H9 (cell line): ENCODE data around the gene NT5C2. TPM values are rescaled to one million over a fixed set of nuclear protein-coding genes. Genes with fewer than 3 reads are reported as not detected.
"Not testable (repeated sequence)": the region's sequence is repeated elsewhere in the genome, so short reads cannot be mapped to it uniquely, and the experiment has no call there.

Experiments used
- DNase-seq: peaks from one replicate; pipeline ENCODE4 v3.0.0-alpha.2; 2017
- H2AFZ ChIP-seq: one replicate; pipeline ENCODE4 v1.6.1; 2013; ENCODE audit warnings: mild to moderate bottlenecking, low read length, control low read depth, moderate library complexity
- H2AK5ac ChIP-seq: 2 replicates; pipeline ENCODE4 v1.6.1; 2013; ENCODE audit warnings: low read length, control low read depth, mixed read lengths; ENCODE audit not compliant: insufficient read length
- H2BK120ac ChIP-seq: one replicate; pipeline ENCODE4 v1.6.1; 2013; ENCODE audit warnings: low read depth, mild to moderate bottlenecking, low read length, control low read depth, inconsistent platforms; ENCODE audit not compliant: poor library complexity, severe bottlenecking
- H2BK12ac ChIP-seq: 2 replicates; pipeline ENCODE4 v1.6.1; 2013; ENCODE audit warnings: low read length, control low read depth, mixed read lengths, low read depth; ENCODE audit not compliant: insufficient read length
- H2BK15ac ChIP-seq: 2 replicates; pipeline ENCODE4 v1.6.1; 2013; ENCODE audit warnings: low read depth, low read length, control low read depth
- H2BK20ac ChIP-seq: one replicate; pipeline ENCODE4 v1.6.1; 2013; ENCODE audit warnings: low read depth, mild to moderate bottlenecking, low read length, control low read depth, inconsistent platforms; ENCODE audit not compliant: poor library complexity, severe bottlenecking
- H2BK5ac ChIP-seq: 2 replicates; pipeline ENCODE4 v1.6.1; 2013; ENCODE audit warnings: low read length, control low read depth, mixed read lengths; ENCODE audit not compliant: insufficient read length
- H3K14ac ChIP-seq: 2 replicates; pipeline ENCODE4 v1.6.1; 2013; ENCODE audit warnings: low read length, control low read depth; ENCODE audit not compliant: insufficient read depth
- H3K18ac ChIP-seq: 2 replicates; pipeline ENCODE4 v1.6.1; 2013; ENCODE audit warnings: low read depth, mild to moderate bottlenecking, mixed read lengths, low read length, control low read depth; ENCODE audit not compliant: insufficient read length
- H3K23ac ChIP-seq: 2 replicates; pipeline ENCODE4 v1.6.1; 2013; ENCODE audit warnings: low read length, control low read depth, mixed read lengths, low read depth; ENCODE audit not compliant: insufficient read length
- H3K23me2 ChIP-seq: 2 replicates; pipeline ENCODE4 v1.6.1; 2013; ENCODE audit warnings: low read depth, mild to moderate bottlenecking, mixed read lengths, low read length, control low read depth; ENCODE audit not compliant: insufficient read length, poor library complexity, severe bottlenecking
- H3K27ac ChIP-seq: 2 replicates; pipeline ENCODE4 v1.5.1; 2013; ENCODE audit warnings: low read length, control low read depth, mixed read lengths, low read depth; ENCODE audit not compliant: insufficient read length
- H3K27me3 ChIP-seq: 2 replicates; pipeline ENCODE4 v1.6.1; 2013; ENCODE audit warnings: low read length, control low read depth, inconsistent platforms; ENCODE audit not compliant: insufficient read depth
- H3K4ac ChIP-seq: 2 replicates; pipeline ENCODE4 v1.6.1; 2013; ENCODE audit warnings: low read depth, mild to moderate bottlenecking, control low read depth, inconsistent platforms, low read length, moderate library complexity
- H3K4me1 ChIP-seq: 2 replicates; pipeline ENCODE4 v1.6.1; 2013; ENCODE audit warnings: low read length, control low read depth, inconsistent platforms; ENCODE audit not compliant: insufficient read depth
- H3K4me2 ChIP-seq: 2 replicates; pipeline ENCODE4 v1.6.1; 2013; ENCODE audit warnings: low read length, control low read depth, mixed read lengths; ENCODE audit not compliant: insufficient read length, insufficient read depth
- H3K56ac ChIP-seq: 2 replicates; pipeline ENCODE4 v1.6.1; 2013; ENCODE audit warnings: low read depth, mild to moderate bottlenecking, mixed read lengths, low read length, control low read depth; ENCODE audit not compliant: insufficient read length
- H3K79me1 ChIP-seq: 2 replicates; pipeline ENCODE4 v1.6.1; 2013; ENCODE audit warnings: low read depth, mild to moderate bottlenecking, moderate library complexity, low read length, control low read depth, inconsistent platforms; ENCODE audit not compliant: insufficient read depth, poor library complexity, severe bottlenecking
- H3K79me2 ChIP-seq: 2 replicates; pipeline ENCODE4 v1.6.1; 2013; ENCODE audit warnings: low read length, control low read depth, inconsistent platforms; ENCODE audit not compliant: insufficient read depth
- H3K9ac ChIP-seq: 2 replicates; pipeline ENCODE4 v1.6.1; 2013; ENCODE audit warnings: low read length, control low read depth, mixed read lengths; ENCODE audit not compliant: insufficient read length; ENCODE audit errors: extremely low read depth
- H3K9me3 ChIP-seq: one replicate; pipeline ENCODE4 v1.6.1; 2013; ENCODE audit warnings: low read depth, low read length, inconsistent platforms; ENCODE audit not compliant: control insufficient read depth
- H3T11ph ChIP-seq: one replicate; pipeline ENCODE4 v1.6.1; 2013; ENCODE audit warnings: mild to moderate bottlenecking, low read length, control low read depth, inconsistent platforms
- H4K20me1 ChIP-seq: one replicate; pipeline ENCODE4 v1.6.1; 2013; ENCODE audit not compliant: control insufficient read depth, insufficient read length, insufficient read depth
- H4K5ac ChIP-seq: 2 replicates; pipeline ENCODE4 v1.6.1; 2013; ENCODE audit warnings: low read depth, mild to moderate bottlenecking, mixed read lengths, low read length, control low read depth; ENCODE audit not compliant: insufficient read length
- H4K8ac ChIP-seq: replicated peaks from 2 replicates; pipeline ENCODE4 v1.6.1; 2013; ENCODE audit warnings: low read length, control low read depth, mixed read lengths, low read depth; ENCODE audit not compliant: insufficient read length
- H4K91ac ChIP-seq: 2 replicates; pipeline ENCODE4 v1.6.1; 2013; ENCODE audit warnings: low read depth, mild to moderate bottlenecking, moderate library complexity, mixed read lengths, low read length, control low read depth; ENCODE audit not compliant: insufficient read length
- H3K27ac Mint-ChIP-seq, 3 experiments: 2 replicates in 2 of 3; 3 replicates in 1 of 3; pipeline ENCODE4 v1.8.0; 2020 to 2021; ENCODE audit warnings: mixed read lengths in 3 of 3, mild to moderate bottlenecking in 1 of 3, moderate library complexity in 1 of 3
- H3K27me3 Mint-ChIP-seq: 2 replicates; pipeline ENCODE4 v1.8.0; 2021; ENCODE audit warnings: low read depth, mild to moderate bottlenecking, moderate library complexity, mixed read lengths
- H3K36me3 Mint-ChIP-seq, 3 experiments: 2 replicates in 2 of 3; 3 replicates in 1 of 3; pipeline ENCODE4 v1.8.0; 2020 to 2021; ENCODE audit warnings: low read depth in 3 of 3, mixed read lengths in 3 of 3; ENCODE audit not compliant: insufficient read depth in 1 of 3
- H3K4me1 Mint-ChIP-seq, 2 experiments: 2 replicates each; pipeline ENCODE4 v1.8.0; 2020; ENCODE audit warnings: mixed read lengths in 2 of 2
- H3K4me3 Mint-ChIP-seq, 2 experiments: 2 replicates in 1 of 2; 3 replicates in 1 of 2; pipeline ENCODE4 v1.8.0; 2020 to 2021; ENCODE audit warnings: mild to moderate bottlenecking in 2 of 2, mixed read lengths in 2 of 2, moderate library complexity in 1 of 2
- H3K9me3 Mint-ChIP-seq, 2 experiments: 2 replicates in 1 of 2; 3 replicates in 1 of 2; pipeline ENCODE4 v1.8.0; 2020; ENCODE audit warnings: mild to moderate bottlenecking in 2 of 2, mixed read lengths in 2 of 2, moderate library complexity in 1 of 2
- WGBS: extraction: QIAGEN DNeasy Blood & Tissue Kit; methylation state at CpG from one replicate; pipeline ENCODE4 v1.1.7; 2013; ENCODE audit warnings: missing lambda C conversion rate, low lambda C conversion rate, mixed read lengths; ENCODE audit not compliant: insufficient read length; ENCODE audit errors: extremely low coverage; 5-methylcytosine and 5-hydroxymethylcytosine counted together
- total RNA-seq: library from RNA; stranded (reverse); gene quantifications from 2 replicates; pipeline ENCODE4 v1.2.1, GENCODE V29; 2021

Gene NT5C2
- total RNA-seq, 1 experiment from 2014 or later, result 69.6 TPM

- Histone ChIP-seq H2BK12ac (peak overlapping the region; percentile 37), H2BK5ac (peak overlapping the region; percentile 95), H3K18ac (peak overlapping the region; percentile 89), H3T11ph (peak overlapping the region; percentile 94), H3K14ac (peak overlapping the region; percentile 74; the same call in 1 of the 2 replicates), H4K5ac (peak overlapping the region; percentile 92), H2BK120ac (peak overlapping the region; percentile 8), H3K4me2 (peak overlapping the region; percentile 1), H3K4ac (peak overlapping the region; percentile 95; the same call in 1 of the 2 replicates), H3K27ac (peak overlapping the region; percentile 80)
- not testable (repeated sequence) for H3K23ac ChIP-seq, DNase-seq, H3K27me3 Mint-ChIP-seq, H3K56ac ChIP-seq, H4K20me1 ChIP-seq, H2AFZ ChIP-seq, H4K91ac ChIP-seq, H3K27me3 ChIP-seq, H3K79me2 ChIP-seq, H3K23me2 ChIP-seq, H3K9ac ChIP-seq, H3K79me1 ChIP-seq, H2AK5ac ChIP-seq, H2BK15ac ChIP-seq, H2BK20ac ChIP-seq, H4K8ac ChIP-seq, H3K4me1 ChIP-seq, H3K9me3 ChIP-seq
- Mint-ChIP-seq H3K9me3 (peaks cover 10 to 17% of the 10 kb centered on the region in 2 experiments), H3K36me3 (peaks cover 6 to 14% (median 14%) of the 10 kb centered on the region in 3 experiments), H3K4me3 (peak overlapping the region; percentile 2 to 44; a peak in 3 of 5 replicates), H3K4me1 (peaks cover 44 to 50% of the 10 kb centered on the region in 2 experiments), H3K27ac (peak overlapping the region; percentile 68 to 99 (median 98))
- WGBS, result no CpG with 5 or more reads among the region's 4 CpGs
Observed at GRCh38 chr10:103205401-103205800, 12.3 kb upstream of the NT5C2 start.
